ENCODE data around the gene GGN.
"Not testable (repeated sequence)": the region's sequence is repeated elsewhere in the genome, so short reads cannot be mapped to it uniquely, and the experiment has no call there.

GGN gene

GRCh38 chr19:38352611-38353010 lies 35.2 kb downstream of the GGN start:
- DNase-seq (ENCODE audit: low read depth), result no peak
- no peak for TF ChIP-seq CTCF (IDR thresholded peaks at IDR 0.05; ENCODE audit: insufficient read depth, low read depth, low read length, missing control alignments)
- no peak overlapping the region for H3K4me3 ChIP-seq (ENCODE audit: low read length)

- TF ChIP-seq CTCF (IDR thresholded peaks at IDR 0.05; ENCODE audit: insufficient read depth, low read depth, low read length, missing control alignments), result no peak
Observed at GRCh38 chr19:38351865-38352395, 35.9 kb downstream of the GGN start.

GRCh38 chr19:38350883-38351282 lies 37.0 kb downstream of the GGN start:
- no peak for DNase-seq (ENCODE audit: low read depth)
- H3K4me3 ChIP-seq (ENCODE audit: low read length), result no peak overlapping the region
- no peak for TF ChIP-seq CTCF (IDR thresholded peaks at IDR 0.05; ENCODE audit: insufficient read depth, low read depth, low read length, missing control alignments)

More at GRCh38 chr19:38351865-38352395, 35.9 kb downstream of the GGN start:
- no peak overlapping the region for H3K4me3 ChIP-seq (ENCODE audit: low read length)
- DNase-seq (ENCODE audit: low read depth), result no peak

- TF ChIP-seq CTCF (IDR thresholded peaks at IDR 0.05; ENCODE audit: insufficient read depth, low read depth, low read length, missing control alignments), result no peak
- no peak overlapping the region for H3K4me3 ChIP-seq (ENCODE audit: low read length)
- no peak for DNase-seq (ENCODE audit: low read depth)
Observed at GRCh38 chr19:38346837-38347236, 41.0 kb downstream of the GGN start.

GRCh38 chr19:38340927-38341326 lies 46.9 kb downstream of the GGN start:
- no peak overlapping the region for H3K4me3 ChIP-seq (ENCODE audit: low read length)
- DNase-seq (ENCODE audit: low read depth), result no peak
- no peak for TF ChIP-seq CTCF (IDR thresholded peaks at IDR 0.05; ENCODE audit: insufficient read depth, low read depth, low read length, missing control alignments)

- not testable (repeated sequence) for H3K4me3 ChIP-seq (ENCODE audit: low read length)
- peak; percentile 45 for DNase-seq (ENCODE audit: low read depth)
Observed at GRCh38 chr19:38339011-38339410, 48.8 kb downstream of the GGN start.

GRCh38 chr19:38337360-38337653 lies 50.5 kb downstream of the GGN start:
- DNase-seq (ENCODE audit: low read depth), result no peak
- peak overlapping the region; percentile 46 for H3K4me3 ChIP-seq (ENCODE audit: low read length)

More at GRCh38 chr19:38337360-38337653, 50.5 kb downstream of the GGN start:
- TF ChIP-seq CTCF (IDR thresholded peaks at IDR 0.05; ENCODE audit: insufficient read depth, low read depth, low read length, missing control alignments), result no peak
